ENCODE results near the gene TH. TPM values are rescaled to one million over a fixed set of nuclear protein-coding genes. Genes with fewer than 3 reads are reported as not detected.

TH gene
- total RNA-seq, 1 donor from 2014 or later = not detected

DNA sequence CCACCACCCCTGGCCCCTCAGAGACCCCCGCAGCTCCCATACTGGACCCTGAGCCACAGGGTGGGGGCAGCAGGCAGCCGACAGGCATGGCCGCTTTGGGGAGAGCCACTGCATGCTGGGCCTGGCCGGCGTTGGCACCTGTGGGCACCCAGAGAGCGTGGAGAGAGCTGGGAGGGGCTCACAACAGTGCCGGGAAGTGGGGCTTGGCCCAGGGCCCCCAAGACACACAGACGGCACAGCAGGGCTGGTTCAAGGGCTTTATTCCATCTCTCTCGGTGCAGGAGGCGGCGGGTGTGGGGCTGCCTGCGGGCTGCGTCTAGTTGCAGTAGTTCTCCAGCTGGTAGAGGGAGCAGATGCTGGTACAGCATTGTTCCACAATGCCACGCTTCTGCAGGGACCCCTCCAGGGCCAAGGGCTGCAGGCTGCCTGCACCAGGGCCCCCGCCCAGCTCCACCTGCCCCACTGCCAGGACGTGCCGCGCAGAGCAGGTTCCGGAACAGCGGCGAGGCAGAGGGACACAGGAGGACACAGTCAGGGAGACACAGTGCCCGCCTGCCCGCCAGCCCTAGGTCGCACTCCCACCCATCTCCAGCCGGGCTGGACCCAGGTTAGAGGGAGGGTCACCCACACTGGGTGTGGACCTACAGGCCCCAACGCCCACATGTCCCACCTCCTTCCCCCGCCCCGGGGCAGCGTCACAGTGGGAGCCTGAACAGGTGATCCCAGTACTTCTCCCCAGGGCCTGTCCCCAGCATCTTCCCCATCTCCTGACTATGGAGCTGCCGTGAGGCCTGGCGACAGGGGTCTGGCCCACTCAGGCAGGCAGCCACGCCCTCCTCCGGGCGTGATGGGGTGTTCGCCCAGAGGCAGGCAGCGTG, 11.8 kb downstream of the TH start:
- Histone ChIP-seq H3K4me1 (ENCODE audit: control insufficient read depth in 3 of 3, insufficient read depth in 3 of 3, low read length in 3 of 3) (peaks cover 3 to 10% (median 5%) of the 10 kb centered on the region in 3 donors), H3K36me3 (ENCODE audit: control insufficient read depth in 3 of 3, insufficient read depth in 3 of 3, low read length in 3 of 3) (no peaks in the 10 kb centered on the region), H3K4me3 (ENCODE audit: low read length in 3 of 3) (no peak overlapping the region), H3K27ac (ENCODE audit: low read depth, low read length) (no peak overlapping the region), H3K9ac (ENCODE audit: low read depth in 1 of 3, low read length in 3 of 3) (no peak overlapping the region), H3K27me3 (ENCODE audit: control insufficient read depth in 3 of 3, insufficient read depth in 3 of 3, low read length in 3 of 3) (peaks cover 0 to 43% (median 30%) of the 10 kb centered on the region in 3 donors), H3K9me3 (ENCODE audit: control insufficient read depth in 3 of 3, low read length in 3 of 3) (no peaks in the 10 kb centered on the region)

GRCh38 chr11:2158966-2159365, 12.6 kb downstream of the TH start:
- H3K27me3 ChIP-seq (ENCODE audit: control insufficient read depth in 3 of 3, insufficient read depth in 3 of 3, low read length in 3 of 3) = peaks cover 0 to 39% (median 23%) of the 10 kb centered on the region in 3 donors
- H3K9me3 ChIP-seq (ENCODE audit: control insufficient read depth in 3 of 3, low read length in 3 of 3) = no peaks in the 10 kb centered on the region
- no peak overlapping the region for H3K4me3 ChIP-seq (ENCODE audit: low read length in 3 of 3)
- H3K27ac ChIP-seq (ENCODE audit: low read depth, low read length) = no peak overlapping the region
- peaks cover 3 to 10% (median 5%) of the 10 kb centered on the region in 3 donors for H3K4me1 ChIP-seq (ENCODE audit: control insufficient read depth in 3 of 3, insufficient read depth in 3 of 3, low read length in 3 of 3)
- no peak overlapping the region for H3K9ac ChIP-seq (ENCODE audit: low read depth in 1 of 3, low read length in 3 of 3)
- no peaks in the 10 kb centered on the region for H3K36me3 ChIP-seq (ENCODE audit: control insufficient read depth in 3 of 3, insufficient read depth in 3 of 3, low read length in 3 of 3)

- Histone ChIP-seq H3K4me1 (ENCODE audit: control insufficient read depth in 3 of 3, insufficient read depth in 3 of 3, low read length in 3 of 3) (peaks cover 3 to 10% (median 5%) of the 10 kb centered on the region in 3 donors), H3K36me3 (ENCODE audit: control insufficient read depth in 3 of 3, insufficient read depth in 3 of 3, low read length in 3 of 3) (no peaks in the 10 kb centered on the region), H3K9me3 (ENCODE audit: control insufficient read depth in 3 of 3, low read length in 3 of 3) (no peaks in the 10 kb centered on the region), H3K9ac (ENCODE audit: low read depth in 1 of 3, low read length in 3 of 3) (no peak overlapping the region), H3K4me3 (ENCODE audit: low read length in 3 of 3) (no peak overlapping the region), H3K27me3 (ENCODE audit: control insufficient read depth in 3 of 3, insufficient read depth in 3 of 3, low read length in 3 of 3) (peaks cover 0 to 39% (median 17%) of the 10 kb centered on the region in 3 donors), H3K27ac (ENCODE audit: low read depth, low read length) (no peak overlapping the region)
These were observed 13.3 kb downstream of the TH start for GRCh38 chr11:2158296-2158737.

GRCh38 chr11:2157294-2158040, 14.1 kb downstream of the TH start:
- no peaks in the 10 kb centered on the region for H3K36me3 ChIP-seq (ENCODE audit: control insufficient read depth in 3 of 3, insufficient read depth in 3 of 3, low read length in 3 of 3)
- H3K9me3 ChIP-seq (ENCODE audit: control insufficient read depth in 3 of 3, low read length in 3 of 3) = no peaks in the 10 kb centered on the region
- H3K9ac ChIP-seq (ENCODE audit: low read depth in 1 of 3, low read length in 3 of 3) = no peak overlapping the region
- H3K4me1 ChIP-seq (ENCODE audit: control insufficient read depth in 3 of 3, insufficient read depth in 3 of 3, low read length in 3 of 3) = peaks cover 3 to 10% (median 5%) of the 10 kb centered on the region in 3 donors
- no peak overlapping the region for H3K4me3 ChIP-seq (ENCODE audit: low read length in 3 of 3)
- peaks cover 0 to 33% (median 10%) of the 10 kb centered on the region in 3 donors for H3K27me3 ChIP-seq (ENCODE audit: control insufficient read depth in 3 of 3, insufficient read depth in 3 of 3, low read length in 3 of 3)
- H3K27ac ChIP-seq (ENCODE audit: low read depth, low read length) = no peak overlapping the region

GRCh38 chr11:2156416-2157182, 15.0 kb downstream of the TH start:
- Histone ChIP-seq H3K4me3 (ENCODE audit: low read length in 3 of 3) (no peak overlapping the region), H3K9ac (ENCODE audit: low read depth in 1 of 3, low read length in 3 of 3) (peak overlapping the region in 1 of 3 donors; percentile 25), H3K27me3 (ENCODE audit: control insufficient read depth in 3 of 3, insufficient read depth in 3 of 3, low read length in 3 of 3) (peaks cover 0 to 31% (median 3%) of the 10 kb centered on the region in 3 donors), H3K4me1 (ENCODE audit: control insufficient read depth in 3 of 3, insufficient read depth in 3 of 3, low read length in 3 of 3) (peaks cover 6 to 13% (median 9%) of the 10 kb centered on the region in 3 donors), H3K27ac (ENCODE audit: low read depth, low read length) (no peak overlapping the region), H3K36me3 (ENCODE audit: control insufficient read depth in 3 of 3, insufficient read depth in 3 of 3, low read length in 3 of 3) (no peaks in the 10 kb centered on the region), H3K9me3 (ENCODE audit: control insufficient read depth in 3 of 3, low read length in 3 of 3) (no peaks in the 10 kb centered on the region)

DNA sequence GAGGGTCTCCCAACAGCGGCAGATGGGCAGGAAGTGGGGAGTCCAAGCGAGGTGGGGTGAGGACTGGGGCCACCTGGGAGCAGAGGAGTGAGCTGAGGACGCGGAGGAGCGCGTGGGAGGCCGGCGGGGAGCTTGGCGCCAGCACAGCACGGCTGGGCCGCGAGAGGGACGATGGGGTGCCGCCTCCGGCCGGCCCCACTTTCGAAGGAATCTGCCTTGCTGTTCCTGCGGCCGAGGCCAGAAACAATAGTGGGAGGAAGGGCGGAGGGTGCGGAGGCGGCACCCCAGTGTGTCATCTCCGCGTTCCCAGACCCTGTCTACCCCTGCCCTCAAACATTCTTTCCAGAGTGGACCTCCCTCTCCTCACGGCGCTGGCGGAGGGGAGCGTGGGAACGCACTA, 16.1 kb downstream of the TH start:
- H3K27ac ChIP-seq (ENCODE audit: low read depth, low read length) = no peak overlapping the region
- H3K9me3 ChIP-seq (ENCODE audit: control insufficient read depth in 3 of 3, low read length in 3 of 3) = no peaks in the 10 kb centered on the region
- H3K27me3 ChIP-seq (ENCODE audit: control insufficient read depth in 3 of 3, insufficient read depth in 3 of 3, low read length in 3 of 3) = peaks cover 0 to 33% (median 10%) of the 10 kb centered on the region in 3 donors
- no peaks in the 10 kb centered on the region for H3K36me3 ChIP-seq (ENCODE audit: control insufficient read depth in 3 of 3, insufficient read depth in 3 of 3, low read length in 3 of 3)
- no peak overlapping the region for H3K4me3 ChIP-seq (ENCODE audit: low read length in 3 of 3)
- no peak overlapping the region for H3K9ac ChIP-seq (ENCODE audit: low read depth in 1 of 3, low read length in 3 of 3)
- peaks cover 15 to 24% (median 17%) of the 10 kb centered on the region in 3 donors for H3K4me1 ChIP-seq (ENCODE audit: control insufficient read depth in 3 of 3, insufficient read depth in 3 of 3, low read length in 3 of 3)

- Histone ChIP-seq H3K4me3 (ENCODE audit: low read length in 3 of 3) (no peak overlapping the region), H3K27ac (ENCODE audit: low read depth, low read length) (no peak overlapping the region), H3K9ac (ENCODE audit: low read depth in 1 of 3, low read length in 3 of 3) (no peak overlapping the region), H3K27me3 (ENCODE audit: control insufficient read depth in 3 of 3, insufficient read depth in 3 of 3, low read length in 3 of 3) (peaks cover 0 to 28% (median 10%) of the 10 kb centered on the region in 3 donors), H3K36me3 (ENCODE audit: control insufficient read depth in 3 of 3, insufficient read depth in 3 of 3, low read length in 3 of 3) (no peaks in the 10 kb centered on the region), H3K4me1 (ENCODE audit: control insufficient read depth in 3 of 3, insufficient read depth in 3 of 3, low read length in 3 of 3) (peaks cover 20 to 30% (median 22%) of the 10 kb centered on the region in 3 donors), H3K9me3 (ENCODE audit: control insufficient read depth in 3 of 3, low read length in 3 of 3) (no peaks in the 10 kb centered on the region)
These were observed 16.7 kb downstream of the TH start for GRCh38 chr11:2154889-2155288.

- peaks cover 27 to 37% (median 29%) of the 10 kb centered on the region in 3 donors for H3K4me1 ChIP-seq (ENCODE audit: control insufficient read depth in 3 of 3, insufficient read depth in 3 of 3, low read length in 3 of 3)
- H3K9me3 ChIP-seq (ENCODE audit: control insufficient read depth in 3 of 3, low read length in 3 of 3) = no peaks in the 10 kb centered on the region
- H3K36me3 ChIP-seq (ENCODE audit: control insufficient read depth in 3 of 3, insufficient read depth in 3 of 3, low read length in 3 of 3) = no peaks in the 10 kb centered on the region
- H3K4me3 ChIP-seq (ENCODE audit: low read length in 3 of 3) = no peak overlapping the region
- H3K27ac ChIP-seq (ENCODE audit: low read depth, low read length) = no peak overlapping the region
- peaks cover 2 to 24% (median 14%) of the 10 kb centered on the region in 3 donors for H3K27me3 ChIP-seq (ENCODE audit: control insufficient read depth in 3 of 3, insufficient read depth in 3 of 3, low read length in 3 of 3)
- no peak overlapping the region for H3K9ac ChIP-seq (ENCODE audit: low read depth in 1 of 3, low read length in 3 of 3)
These were observed 17.4 kb downstream of the TH start for GRCh38 chr11:2154195-2154585.

- Histone ChIP-seq H3K9ac (ENCODE audit: low read depth in 1 of 3, low read length in 3 of 3) (no peak overlapping the region), H3K36me3 (ENCODE audit: control insufficient read depth in 3 of 3, insufficient read depth in 3 of 3, low read length in 3 of 3) (no peaks in the 10 kb centered on the region), H3K27me3 (ENCODE audit: control insufficient read depth in 3 of 3, insufficient read depth in 3 of 3, low read length in 3 of 3) (peaks cover 7 to 24% (median 19%) of the 10 kb centered on the region in 3 donors), H3K9me3 (ENCODE audit: control insufficient read depth in 3 of 3, low read length in 3 of 3) (no peaks in the 10 kb centered on the region), H3K4me1 (ENCODE audit: control insufficient read depth in 3 of 3, insufficient read depth in 3 of 3, low read length in 3 of 3) (peaks cover 32 to 42% (median 33%) of the 10 kb centered on the region in 3 donors), H3K4me3 (ENCODE audit: low read length in 3 of 3) (no peak overlapping the region), H3K27ac (ENCODE audit: low read depth, low read length) (no peak overlapping the region)
These were observed 17.9 kb downstream of the TH start for GRCh38 chr11:2153581-2154194.
